EL (cell line): ENCODE data around the gene RFX3.
A peak's percentile ranks its signal among the peaks of the same experiment; 100 is the strongest.

ENCODE experiments used
- DNase-seq: peaks from one replicate; pipeline ENCODE4 v3.0.0-alpha.2; 2016

RFX3 gene

GRCh38 chr9:3525836-3526164 is at the start of gene RFX3:
TSS of gene RFX3 (minus strand) at chr9:3526001. CDS start at chr9:3395588, 130,413 bp downstream.
- peak; percentile 95 for DNase-seq

DNA sequence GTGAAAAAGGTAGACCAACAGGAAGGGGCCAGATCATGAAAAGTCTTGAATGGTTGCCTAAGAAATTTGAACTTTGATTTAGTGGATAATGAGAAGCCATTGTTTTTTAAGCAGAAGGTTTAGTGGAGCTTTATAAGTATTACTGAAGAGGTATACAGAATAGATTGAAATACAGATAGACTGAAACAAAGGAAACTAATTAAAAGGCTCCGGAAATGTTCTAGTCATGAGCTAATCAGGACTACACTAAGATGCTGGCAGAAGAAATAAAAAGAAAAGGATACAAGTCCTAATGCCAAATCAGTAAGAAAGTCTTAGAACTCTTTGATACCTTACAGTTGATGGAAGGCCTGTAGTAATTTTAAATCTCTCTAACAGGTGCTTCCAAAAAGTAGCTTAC is 45.7 kb upstream of the RFX3 start:
- DNase-seq: no peak

DNA sequence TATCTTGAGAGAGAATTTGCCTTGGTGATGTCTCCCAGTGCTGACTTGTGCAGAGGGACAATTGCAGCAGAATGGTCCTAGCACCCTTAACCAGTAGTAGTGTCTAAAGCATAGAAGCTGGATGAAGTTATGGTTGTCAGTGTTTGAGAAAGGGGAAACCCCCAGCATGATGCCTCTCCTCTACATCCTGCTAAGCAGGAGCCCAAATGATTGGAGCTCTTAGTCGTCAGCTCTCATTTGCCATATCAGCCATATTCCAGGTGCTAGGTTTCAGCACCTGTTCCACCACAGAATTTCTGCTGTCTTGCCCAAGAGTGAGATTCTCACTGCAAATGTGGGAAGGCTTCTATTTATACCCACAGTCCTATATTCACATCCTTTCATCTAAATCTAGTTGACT is 43.7 kb upstream of the RFX3 start:
- no peak for DNase-seq

DNA sequence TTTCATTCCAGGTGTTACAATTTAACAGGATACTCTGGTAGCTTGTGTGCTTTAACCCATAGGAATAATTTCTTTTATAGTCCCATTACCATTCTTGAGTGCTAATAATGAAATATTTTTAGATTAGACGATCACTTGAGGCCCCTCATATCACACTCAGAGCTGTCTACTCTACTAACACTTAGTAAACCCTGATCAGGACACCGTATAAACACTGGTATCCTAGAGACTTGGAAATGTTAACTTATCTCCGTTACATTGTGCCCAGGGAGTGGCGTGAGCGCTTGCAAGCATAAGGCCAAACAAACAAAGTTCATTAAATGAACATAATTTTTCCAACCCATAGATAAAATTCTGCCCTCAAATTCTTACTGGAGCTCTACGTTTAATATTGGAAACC is 42.2 kb upstream of the RFX3 start:
- no peak for DNase-seq

DNA sequence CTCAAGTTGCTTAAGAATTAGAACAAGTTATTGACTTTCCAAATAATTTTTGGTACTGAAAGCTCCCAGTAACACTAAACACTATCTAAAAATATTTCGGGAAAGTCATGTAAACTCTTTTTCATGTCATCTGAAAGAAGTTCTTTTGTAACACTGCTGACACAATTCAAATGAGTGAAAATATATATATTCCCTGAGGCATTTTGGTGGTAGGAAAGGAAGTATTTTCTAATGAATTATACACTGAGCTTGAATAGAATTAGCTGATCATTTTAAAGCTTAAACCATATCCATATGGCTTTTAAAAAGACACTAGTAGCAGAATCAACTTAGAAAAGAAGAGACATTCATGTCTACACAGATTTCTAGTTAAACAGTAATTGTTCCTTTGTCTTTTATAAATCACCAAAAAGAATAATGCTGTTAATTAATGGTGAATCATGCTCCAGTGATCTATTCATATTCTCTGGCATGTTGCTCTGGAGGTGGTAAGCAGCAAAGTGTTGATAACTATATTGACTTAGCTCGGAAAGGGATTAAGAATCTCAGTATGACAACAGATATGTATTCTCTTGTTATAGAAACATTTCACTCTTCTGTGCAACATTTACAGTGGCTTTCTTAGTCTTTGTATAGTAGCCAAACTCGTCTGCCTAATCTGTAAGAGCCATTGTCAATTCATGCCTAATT is 27.4 kb upstream of the RFX3 start:
- DNase-seq: no peak

- DNase-seq: no peak
Observed at GRCh38 chr9:3549225-3549624, 23.4 kb upstream of the RFX3 start.

DNA sequence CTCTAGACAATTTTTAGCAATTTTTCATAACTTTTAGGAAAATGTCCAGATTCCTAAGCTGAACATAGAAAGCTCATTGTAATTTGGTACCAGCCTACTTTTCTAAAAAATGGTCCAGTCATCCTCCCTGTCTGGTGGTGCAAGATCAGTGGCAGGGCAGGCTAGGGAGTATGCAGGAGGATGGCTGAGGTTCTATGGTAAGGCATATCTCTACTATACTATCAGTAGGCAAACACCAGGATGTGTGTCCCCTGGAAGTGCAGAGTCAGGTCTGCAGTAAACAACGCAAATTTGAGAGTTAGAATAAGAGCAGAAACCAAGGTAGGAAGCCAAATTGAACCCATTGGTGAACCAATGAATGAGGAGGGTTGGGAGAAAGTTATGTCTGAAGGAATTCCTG is 22.8 kb upstream of the RFX3 start:
- DNase-seq: no peak

DNA sequence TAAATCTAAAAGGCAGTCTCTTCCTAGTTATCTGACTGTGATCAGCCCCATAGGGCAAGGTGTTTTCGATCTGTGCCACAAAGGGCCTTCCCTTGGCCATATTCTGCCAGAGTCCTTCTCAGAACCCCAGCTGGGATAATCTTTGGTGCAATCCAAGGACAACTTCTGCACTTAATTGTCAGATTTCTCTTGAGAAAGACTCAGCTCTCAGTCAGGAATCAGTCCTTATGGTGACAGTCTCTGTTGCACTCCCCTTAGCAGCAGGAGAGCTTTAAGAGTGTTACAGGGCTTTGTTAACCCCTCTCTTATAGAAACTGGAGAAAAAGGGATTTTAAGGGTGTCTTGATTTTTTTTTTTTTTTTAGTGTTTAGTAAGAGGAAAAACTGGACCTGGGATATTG is 15.4 kb upstream of the RFX3 start:
- DNase-seq: no peak

DNA sequence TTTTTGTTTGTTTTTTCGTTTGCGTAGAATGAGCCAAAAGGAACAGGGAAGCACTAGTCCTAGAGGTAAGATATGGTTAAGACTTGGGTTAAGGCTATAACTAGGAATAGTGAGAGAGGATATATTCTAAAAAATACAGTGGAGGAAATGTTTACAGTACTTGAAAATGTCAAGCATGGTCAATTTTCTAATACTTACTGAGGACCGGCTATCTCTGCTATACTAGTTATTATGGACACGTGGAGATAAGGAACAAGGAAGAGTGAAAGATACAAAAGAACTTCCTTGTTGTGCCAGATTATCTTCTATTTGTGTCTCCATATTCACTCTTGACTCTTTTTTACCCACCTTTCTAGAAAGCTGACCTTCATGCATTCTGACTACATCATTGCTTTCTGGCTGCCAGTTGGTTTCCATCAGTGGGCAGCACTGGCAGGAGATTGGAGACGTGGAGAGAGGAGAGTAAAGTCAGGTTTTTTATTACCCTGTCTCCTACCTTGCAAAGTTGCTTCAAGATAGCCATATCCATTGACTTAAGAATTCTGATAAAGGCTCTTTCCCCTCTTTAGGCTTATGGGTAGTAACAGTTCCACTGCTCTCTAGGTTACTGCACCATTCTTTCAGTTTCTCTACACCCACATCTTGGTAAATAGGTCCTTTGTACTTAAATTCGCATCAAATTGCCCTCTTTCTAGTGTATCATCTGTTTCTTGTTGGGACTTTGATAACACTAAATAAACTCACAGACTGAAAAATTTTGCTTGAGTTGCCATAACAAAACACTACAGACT is 9.0 kb upstream of the RFX3 start:
- DNase-seq: no peak

GRCh38 chr9:3532158-3532557 is 6.4 kb upstream of the RFX3 start:
- DNase-seq: no peak

GRCh38 chr9:3528451-3528850 is 2.6 kb upstream of the RFX3 start:
- DNase-seq: no peak

- DNase-seq: peak; percentile 30
Observed at GRCh38 chr9:3526997-3527940, 1.5 kb upstream of the RFX3 start.

GRCh38 chr9:3526165-3526996 is 580 bp upstream of the RFX3 start:
- peak; percentile 89 for DNase-seq

- peak; percentile 22 for DNase-seq
Observed at GRCh38 chr9:3525096-3525835, 535 bp downstream of the RFX3 start.

DNA sequence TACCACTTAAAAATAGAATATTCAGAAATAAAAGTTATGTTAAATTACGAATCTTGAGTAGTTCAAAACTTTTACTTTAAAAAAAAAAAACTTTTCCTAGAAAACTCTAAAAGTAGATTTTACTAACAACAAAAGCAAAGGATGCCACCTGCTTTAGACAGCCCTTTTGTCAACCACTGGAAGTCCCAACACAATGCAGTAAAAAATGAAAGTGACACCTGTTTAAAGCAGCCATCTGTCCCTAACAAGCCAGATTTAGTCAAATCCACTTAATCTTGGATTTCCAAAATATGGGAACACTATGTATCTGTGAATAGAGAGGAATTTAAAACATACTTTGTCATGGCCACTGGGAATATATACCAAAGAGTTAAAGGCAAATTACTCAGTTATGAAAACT is 3.8 kb downstream of the RFX3 start:
- no peak for DNase-seq

DNA sequence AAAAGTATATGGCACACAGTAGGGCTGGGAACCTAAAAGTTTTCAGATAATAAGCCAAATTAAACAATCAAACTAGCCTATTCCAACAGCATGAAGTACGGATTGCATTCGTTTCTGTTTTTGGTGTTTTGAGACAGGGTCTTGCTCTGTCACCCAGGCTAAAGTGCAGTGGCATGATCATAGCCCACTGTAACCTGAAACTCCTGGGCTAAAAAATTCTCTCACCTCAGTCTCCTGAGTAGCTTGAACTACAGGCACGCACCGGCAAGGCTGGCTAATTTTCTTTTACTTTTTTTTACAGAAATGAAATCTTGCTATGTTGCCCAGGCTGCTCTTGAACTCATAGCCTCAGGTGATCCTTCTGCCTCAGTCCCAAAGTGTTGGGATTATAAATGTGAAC is 5.2 kb downstream of the RFX3 start:
- DNase-seq: no peak

GRCh38 chr9:3517377-3518048 is 8.3 kb downstream of the RFX3 start:
- no peak for DNase-seq

DNA sequence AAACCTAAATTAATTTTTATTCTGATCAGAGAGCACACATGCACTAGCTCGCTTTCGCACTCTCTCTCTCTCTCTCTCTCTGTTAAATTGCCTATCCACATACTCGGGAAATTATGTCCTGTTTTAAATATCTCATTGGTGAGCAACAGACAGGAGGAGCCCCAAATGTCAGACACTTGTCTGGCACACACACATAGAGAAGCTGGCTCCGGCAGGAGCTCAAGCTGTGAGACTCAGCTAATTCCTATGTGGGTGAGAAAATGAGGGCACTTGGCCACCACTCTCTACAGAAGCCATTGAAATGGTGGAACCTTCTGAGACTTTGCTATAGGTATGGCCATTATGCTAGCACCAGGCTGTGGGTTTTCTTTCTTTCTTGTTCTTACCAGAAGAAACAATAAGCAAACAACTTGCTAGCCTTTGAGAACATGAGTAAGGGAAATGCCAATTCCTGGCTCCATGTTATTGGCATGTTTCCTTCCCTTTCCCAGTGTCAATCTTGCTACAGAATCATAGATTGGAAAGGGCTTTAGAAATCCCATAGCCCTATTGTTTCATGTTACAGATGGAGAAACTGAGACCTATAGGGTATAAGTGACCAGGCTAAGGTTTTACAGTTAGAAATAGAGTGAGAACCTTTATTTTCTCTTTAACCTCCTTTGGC is 9.0 kb downstream of the RFX3 start:
- no peak for DNase-seq

GRCh38 chr9:3515405-3515804 is 10.4 kb downstream of the RFX3 start:
- DNase-seq: no peak

DNA sequence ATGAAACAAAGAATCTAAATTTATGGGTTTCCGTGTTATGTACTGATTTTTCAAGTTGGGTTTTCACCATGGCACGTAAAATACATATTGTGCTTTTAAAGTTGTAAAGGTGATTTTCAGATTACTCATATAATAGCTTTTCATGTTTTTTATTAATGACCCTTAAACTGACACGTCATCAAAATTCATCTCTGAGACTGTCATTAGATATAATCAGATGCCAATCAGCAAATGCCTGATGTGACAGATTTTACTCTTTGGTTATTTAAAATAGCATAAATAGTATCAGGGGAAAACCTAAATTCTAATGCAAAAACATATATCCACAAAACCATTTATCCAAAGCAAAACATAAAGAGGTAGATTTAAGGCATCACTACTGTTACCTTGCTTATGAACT is 11.0 kb downstream of the RFX3 start:
- DNase-seq: no peak
